Measurements from ENCODE around the gene SH3TC1. TPM values are rescaled to one million over a fixed set of nuclear protein-coding genes. Genes with fewer than 3 reads are reported as not detected.
A peak's percentile ranks its signal among the peaks of the same experiment; 100 is the strongest.

The SH3TC1 gene
- total RNA-seq, 2 experiments from 2014 or later = 119 to 127 TPM

DNA sequence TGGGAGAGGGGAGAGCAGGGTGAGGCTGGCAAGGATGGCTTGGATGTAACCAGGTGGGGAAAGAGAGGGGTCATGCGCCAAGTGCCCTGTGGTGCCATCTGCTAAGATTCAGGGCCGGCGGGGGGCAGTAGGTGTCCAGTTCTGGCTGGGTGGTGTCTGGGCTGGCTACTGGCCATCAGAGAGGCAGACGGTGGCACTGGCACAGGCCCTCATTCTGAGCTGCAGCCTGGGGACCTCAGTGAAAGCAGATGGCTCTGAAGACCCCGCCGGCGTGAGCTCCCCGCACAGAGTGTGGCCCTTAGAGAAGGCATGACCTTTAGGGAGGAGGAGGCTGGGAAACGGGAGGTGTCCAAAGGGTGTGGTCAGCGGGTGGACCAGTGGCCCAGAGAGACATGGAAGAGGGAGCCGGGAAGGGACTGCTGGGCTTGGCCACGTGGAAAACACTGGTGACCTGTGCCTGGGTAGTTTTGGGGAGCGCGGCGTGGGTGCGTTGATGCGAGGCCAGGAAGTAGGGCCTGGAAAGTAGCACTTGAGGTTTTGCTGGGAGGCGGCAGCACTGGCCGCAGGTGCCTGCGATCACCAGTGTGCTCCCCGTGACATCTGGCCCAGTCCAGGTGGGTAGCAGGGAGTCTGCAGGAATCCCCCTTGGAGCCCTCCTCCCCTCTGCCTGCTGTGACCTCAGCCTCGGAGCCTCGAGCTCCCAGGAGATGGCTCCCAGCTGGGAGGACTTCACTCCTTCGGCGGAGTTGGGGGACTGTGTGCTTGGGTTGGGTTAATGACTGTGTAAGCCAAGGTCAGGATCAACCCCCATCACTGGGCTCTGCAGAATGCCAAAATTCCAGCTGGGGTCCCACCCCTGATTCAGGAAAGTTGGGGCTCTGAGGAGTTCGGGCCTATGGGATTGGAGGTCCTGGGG, 9.3 kb upstream of the SH3TC1 start:
- Mint-ChIP-seq H3K27ac (no peak overlapping the region), H3K36me3 (ENCODE audit: low read depth) (no peaks in the 10 kb centered on the region), H3K4me1 (ENCODE audit: low read depth) (peaks cover 9% of the 10 kb centered on the region), H3K27me3 (no peaks in the 10 kb centered on the region), H3K4me3 (no peak overlapping the region), H3K9me3 (no peaks in the 10 kb centered on the region)
- TF ChIP-seq, protein P1, sequence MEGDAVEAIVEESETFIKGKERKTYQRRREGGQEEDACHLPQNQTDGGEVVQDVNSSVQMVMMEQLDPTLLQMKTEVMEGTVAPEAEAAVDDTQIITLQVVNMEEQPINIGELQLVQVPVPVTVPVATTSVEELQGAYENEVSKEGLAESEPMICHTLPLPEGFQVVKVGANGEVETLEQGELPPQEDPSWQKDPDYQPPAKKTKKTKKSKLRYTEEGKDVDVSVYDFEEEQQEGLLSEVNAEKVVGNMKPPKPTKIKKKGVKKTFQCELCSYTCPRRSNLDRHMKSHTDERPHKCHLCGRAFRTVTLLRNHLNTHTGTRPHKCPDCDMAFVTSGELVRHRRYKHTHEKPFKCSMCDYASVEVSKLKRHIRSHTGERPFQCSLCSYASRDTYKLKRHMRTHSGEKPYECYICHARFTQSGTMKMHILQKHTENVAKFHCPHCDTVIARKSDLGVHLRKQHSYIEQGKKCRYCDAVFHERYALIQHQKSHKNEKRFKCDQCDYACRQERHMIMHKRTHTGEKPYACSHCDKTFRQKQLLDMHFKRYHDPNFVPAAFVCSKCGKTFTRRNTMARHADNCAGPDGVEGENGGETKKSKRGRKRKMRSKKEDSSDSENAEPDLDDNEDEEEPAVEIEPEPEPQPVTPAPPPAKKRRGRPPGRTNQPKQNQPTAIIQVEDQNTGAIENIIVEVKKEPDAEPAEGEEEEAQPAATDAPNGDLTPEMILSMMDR (IDR thresholded peaks at IDR 0.05) = no peak
- H3K4me1 ChIP-seq (ENCODE audit: insufficient read depth, low read length) = peaks cover 7% of the 10 kb centered on the region
- H3K27ac ChIP-seq (ENCODE audit: low read depth in 1 of 2, low read length in 2 of 2) = no peak overlapping the region
- ChIA-PET POLR2A (no interaction called here), CTCF (no interaction called here)
- H3K27me3 ChIP-seq (ENCODE audit: control insufficient read depth in 1 of 2, insufficient read depth in 2 of 2, low read length in 2 of 2) = peaks cover 0 to 2% of the 10 kb centered on the region in 2 experiments
- H3K36me3 ChIP-seq (ENCODE audit: insufficient read depth, low read length) = no peaks in the 10 kb centered on the region
- DNase-seq (no peak), ATAC-seq (ENCODE audit: poor library complexity) (no peak)
- intact Hi-C loops (cut with DNase I, micrococcal nuclease) = no loop called here
- H3K4me3 ChIP-seq (ENCODE audit: low read length) = no peak overlapping the region
- H3K9me3 ChIP-seq (ENCODE audit: control insufficient read depth in 1 of 2, insufficient read depth in 1 of 2, low read length in 2 of 2) = no peaks in the 10 kb centered on the region

DNA sequence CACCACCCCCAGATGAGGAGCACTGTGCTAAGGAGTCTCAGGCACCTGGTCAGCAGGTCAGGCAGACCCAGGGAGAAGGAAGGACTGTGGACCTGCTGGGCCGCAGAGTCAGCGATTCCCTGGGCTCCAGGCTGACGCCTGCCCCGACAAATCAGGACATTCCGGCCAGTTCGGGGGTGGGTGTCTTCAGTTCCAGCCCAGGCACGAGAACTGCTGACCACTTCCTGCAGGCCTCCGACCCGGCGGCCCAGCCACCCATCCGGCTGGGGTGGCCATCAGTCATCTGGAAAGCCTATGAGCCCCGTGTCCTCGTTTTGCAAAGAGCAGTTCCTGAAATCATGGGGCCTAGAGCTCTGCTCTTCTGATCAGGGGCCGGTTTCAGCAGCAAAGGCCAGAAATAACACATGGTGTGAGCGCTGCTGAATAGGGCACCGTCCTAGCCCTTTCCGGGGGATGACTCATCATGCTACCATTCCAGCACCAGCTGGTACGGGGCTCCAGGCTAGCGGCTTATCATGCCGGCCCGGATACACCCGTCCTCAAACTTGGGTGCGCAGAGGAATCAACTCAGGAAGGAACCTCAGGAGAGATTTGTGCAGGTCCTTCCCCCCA, 7.8 kb upstream of the SH3TC1 start:
- H3K27ac Mint-ChIP-seq = no peak overlapping the region
- no peaks in the 10 kb centered on the region for H3K27me3 Mint-ChIP-seq
- H3K9me3 ChIP-seq (ENCODE audit: control insufficient read depth in 1 of 2, insufficient read depth in 1 of 2, low read length in 2 of 2) = no peaks in the 10 kb centered on the region
- no peaks in the 10 kb centered on the region for H3K36me3 Mint-ChIP-seq (ENCODE audit: low read depth)
- peaks cover 9% of the 10 kb centered on the region for H3K4me1 Mint-ChIP-seq (ENCODE audit: low read depth)
- no peak overlapping the region for H3K4me3 Mint-ChIP-seq
- peaks cover 0 to 2% of the 10 kb centered on the region in 2 experiments for H3K27me3 ChIP-seq (ENCODE audit: control insufficient read depth in 1 of 2, insufficient read depth in 2 of 2, low read length in 2 of 2)
- no peak overlapping the region for H3K27ac ChIP-seq (ENCODE audit: low read depth in 1 of 2, low read length in 2 of 2)
- intact Hi-C loops (cut with DNase I, micrococcal nuclease) = no loop called here
- no peaks in the 10 kb centered on the region for H3K9me3 Mint-ChIP-seq
- DNase-seq (peak in 3 of 14 experiments; percentile 14 to 65 (median 52)), ATAC-seq (ENCODE audit: poor library complexity) (no peak)
- CTCF ChIA-PET = no interaction called here
- POLR2A ChIA-PET = no interaction called here
- H3K36me3 ChIP-seq (ENCODE audit: insufficient read depth, low read length) = no peaks in the 10 kb centered on the region
- TF ChIP-seq, protein P1 (IDR thresholded peaks at IDR 0.05) = no peak
- peaks cover 7% of the 10 kb centered on the region for H3K4me1 ChIP-seq (ENCODE audit: insufficient read depth, low read length)
- H3K4me3 ChIP-seq (ENCODE audit: low read length) = no peak overlapping the region

DNA sequence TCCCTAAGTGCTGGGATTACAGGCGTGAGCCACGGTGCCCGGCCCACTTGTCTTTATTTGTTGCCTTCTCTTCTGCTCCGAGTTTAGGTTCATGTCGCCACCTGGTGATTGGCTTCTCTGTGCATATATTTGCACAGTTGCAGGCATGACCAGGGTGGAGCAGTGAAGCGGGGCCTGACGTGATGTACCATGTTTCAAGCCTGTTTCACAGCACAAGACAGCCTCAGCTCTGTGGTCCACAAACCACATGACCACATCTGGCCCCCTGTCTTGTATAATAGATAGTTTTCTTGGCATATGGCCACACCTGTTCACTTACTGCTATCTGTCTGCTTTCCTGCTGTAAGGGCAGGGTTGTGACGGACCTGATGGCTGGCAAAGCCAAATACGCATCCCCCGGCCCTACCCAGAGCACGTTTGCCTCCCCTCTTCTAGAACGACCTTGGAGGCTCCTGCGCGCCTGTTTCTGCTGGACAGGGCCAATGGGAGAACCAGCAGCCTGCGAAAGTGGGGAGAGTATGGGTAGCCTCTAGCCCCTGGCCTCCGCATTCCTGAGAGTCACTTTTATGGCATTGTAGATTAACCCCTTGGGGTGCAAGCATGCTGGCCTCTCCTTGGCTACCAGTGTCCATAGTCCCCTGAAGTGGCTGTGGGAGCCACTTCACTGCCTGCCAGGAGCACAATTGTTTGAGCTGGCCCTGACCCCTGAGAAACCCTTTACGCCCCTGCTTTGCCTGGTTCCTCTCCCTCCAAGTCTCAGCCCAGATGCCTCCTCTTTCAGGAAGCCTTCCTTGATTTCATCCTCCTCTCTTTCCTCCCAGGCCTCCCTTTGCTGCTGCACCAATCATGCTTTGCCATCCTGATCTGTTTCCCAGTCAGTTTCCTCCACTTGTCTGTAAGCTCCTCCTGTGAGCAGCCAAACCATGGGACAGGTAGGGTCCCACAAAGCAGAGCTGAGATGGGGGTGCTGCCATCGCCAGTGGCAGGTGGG, 6.0 kb upstream of the SH3TC1 start:
- intact Hi-C loops (cut with DNase I, micrococcal nuclease) = loop anchor here in 1 of 2 experiments (2.0 kb wide), 1 partner anchor 16 kb away; no protein-coding TSS in a partner anchor
- Mint-ChIP-seq H3K27ac (no peak overlapping the region), H3K27me3 (no peaks in the 10 kb centered on the region), H3K9me3 (no peaks in the 10 kb centered on the region), H3K4me1 (ENCODE audit: low read depth) (peaks cover 9% of the 10 kb centered on the region), H3K36me3 (ENCODE audit: low read depth) (no peaks in the 10 kb centered on the region), H3K4me3 (no peak overlapping the region)
- POLR2A ChIA-PET = no interaction called here
- ATAC-seq (ENCODE audit: poor library complexity) (peak; percentile 88), DNase-seq (peak in 6 of 14 experiments; percentile 25 to 64 (median 40))
- Histone ChIP-seq H3K27ac (ENCODE audit: low read depth in 1 of 2, low read length in 2 of 2) (no peak overlapping the region), H3K9me3 (ENCODE audit: control insufficient read depth in 1 of 2, insufficient read depth in 1 of 2, low read length in 2 of 2) (no peaks in the 10 kb centered on the region), H3K4me1 (ENCODE audit: insufficient read depth, low read length) (peaks cover 7% of the 10 kb centered on the region), H3K36me3 (ENCODE audit: insufficient read depth, low read length) (no peaks in the 10 kb centered on the region), H3K4me3 (ENCODE audit: low read length) (no peak overlapping the region), H3K27me3 (ENCODE audit: control insufficient read depth in 1 of 2, insufficient read depth in 2 of 2, low read length in 2 of 2) (peaks cover 0 to under 1% of the 10 kb centered on the region in 2 experiments)
- TF ChIP-seq, protein P1 (IDR thresholded peaks at IDR 0.05) = no peak
- CTCF ChIA-PET = interaction anchor here (1.0 to 1.3 kb wide), 2 partner anchors 16 to 36 kb away, joined by 3 read pairs; no protein-coding TSS in a partner anchor

Measured in CD4-positive, alpha-beta T cell (primary cell).